DND-41 (cell line): ENCODE data around the gene TOMM5.

Experiments used
- CTCF ChIP-seq: IDR thresholded peaks from 2 replicates; pipeline ENCODE4 v1.5.1; 2012; ENCODE audit warnings: borderline replicate concordance, low read length, moderate library complexity, mild to moderate bottlenecking; ENCODE audit not compliant: poor library complexity, severe bottlenecking; ENCODE audit errors: extremely low read depth
- EZH2 ChIP-seq: IDR thresholded peaks from 3 replicates; pipeline ENCODE4 v1.6.1; 2012; ENCODE audit warnings: borderline replicate concordance, low read depth, mild to moderate bottlenecking, moderate library complexity, low read length, inconsistent platforms; ENCODE audit not compliant: severe bottlenecking

GRCh38 chr9:37636511-37637448 is 44.4 kb upstream of the TOMM5 start:
- TF ChIP-seq CTCF (no peak), EZH2 (no peak)
